Type B pancreatic cell (in vitro differentiated cells): ENCODE measurements around the gene ELOA. TPM values are rescaled to one million over a fixed set of nuclear protein-coding genes. Genes with fewer than 3 reads are reported as not detected.

ENCODE experiments used
- DNase-seq: peaks from one replicate; pipeline ENCODE4 v3.0.0; 2021; ENCODE audit warnings: mixed read lengths; ENCODE audit not compliant: unreplicated experiment; ENCODE audit errors: extremely low spot score
- H3K27ac Mint-ChIP-seq: 2 replicates; pipeline ENCODE4 v1.8.0; 2021; ENCODE audit warnings: mild to moderate bottlenecking, mixed read lengths
- H3K27me3 Mint-ChIP-seq: 2 replicates; pipeline ENCODE4 v1.8.0; 2021; ENCODE audit warnings: mixed read lengths
- H3K36me3 Mint-ChIP-seq: 2 replicates; pipeline ENCODE4 v1.8.0; 2021; ENCODE audit warnings: mixed read lengths
- H3K4me1 Mint-ChIP-seq: one replicate; pipeline ENCODE4 v1.8.0; 2021; ENCODE audit warnings: mixed read lengths; ENCODE audit not compliant: unreplicated experiment
- H3K4me3 Mint-ChIP-seq: 2 replicates; pipeline ENCODE4 v1.8.0; 2021; ENCODE audit warnings: mild to moderate bottlenecking, mixed read lengths
- H3K9me3 Mint-ChIP-seq: 2 replicates; pipeline ENCODE4 v1.8.0; 2021; ENCODE audit warnings: mixed read lengths
- CTCF ChIP-seq: fragments of 200-600 bp; sonication (generic); conservative IDR thresholded peaks from 2 replicates; pipeline ENCODE4 v1.5.0; 2021; ENCODE audit warnings: antibody characterized with exemption, mild to moderate bottlenecking
- total RNA-seq: library from RNA; stranded (reverse); gene quantifications from 2 replicates; pipeline ENCODE4 v1.2.1, GENCODE V29; 2021; ENCODE audit warnings: low replicate concordance

ELOA gene
- total RNA-seq, 1 donor from 2014 or later: 44.3 TPM

- no peak overlapping the region for H3K27ac Mint-ChIP-seq
- peaks cover 8% of the 10 kb centered on the region for H3K4me1 Mint-ChIP-seq
- H3K4me3 Mint-ChIP-seq: no peak overlapping the region
Observed at GRCh38 chr1:23772049-23772853, 29.0 kb downstream of the ELOA start.

GRCh38 chr1:23772854-23773242 is 29.6 kb downstream of the ELOA start:
- no peak for TF ChIP-seq CTCF
- H3K4me1 Mint-ChIP-seq: peaks cover 12% of the 10 kb centered on the region
- no peaks in the 10 kb centered on the region for H3K9me3 Mint-ChIP-seq
- H3K27ac Mint-ChIP-seq: no peak overlapping the region
- H3K36me3 Mint-ChIP-seq: no peaks in the 10 kb centered on the region
- no peak overlapping the region for H3K4me3 Mint-ChIP-seq
- no peaks in the 10 kb centered on the region for H3K27me3 Mint-ChIP-seq
- no peak for DNase-seq

More at GRCh38 chr1:23772049-23772853, 29.0 kb downstream of the ELOA start:
- Mint-ChIP-seq H3K36me3 (no peaks in the 10 kb centered on the region), H3K27me3 (no peaks in the 10 kb centered on the region), H3K9me3 (no peaks in the 10 kb centered on the region)
- TF ChIP-seq CTCF: peak; percentile 89
- peak; percentile 87 for DNase-seq

- peak overlapping the region; percentile 63 for H3K27ac Mint-ChIP-seq
- DNase-seq: no peak
Observed at GRCh38 chr1:23774174-23774880, 31.1 kb downstream of the ELOA start.

GRCh38 chr1:23776217-23776616 is 32.9 kb downstream of the ELOA start:
- Mint-ChIP-seq H3K36me3 (peaks cover 6% of the 10 kb centered on the region), H3K4me1 (peaks cover 29% of the 10 kb centered on the region), H3K27ac (no peak overlapping the region), H3K27me3 (no peaks in the 10 kb centered on the region), H3K4me3 (peak overlapping the region; percentile 17), H3K9me3 (no peaks in the 10 kb centered on the region)
- DNase-seq: no peak
- TF ChIP-seq CTCF: no peak

More at GRCh38 chr1:23774174-23774880, 31.1 kb downstream of the ELOA start:
- H3K36me3 Mint-ChIP-seq: no peaks in the 10 kb centered on the region
- no peak for TF ChIP-seq CTCF
- H3K9me3 Mint-ChIP-seq: no peaks in the 10 kb centered on the region
- H3K27me3 Mint-ChIP-seq: no peaks in the 10 kb centered on the region
- peaks cover 18% of the 10 kb centered on the region for H3K4me1 Mint-ChIP-seq
- no peak overlapping the region for H3K4me3 Mint-ChIP-seq

- Mint-ChIP-seq H3K27ac (peak within 1 kb of the TSS; percentile 100), H3K4me3 (peak within 1 kb of the TSS; percentile 99), H3K9me3 (no peaks in the 10 kb centered on the region), H3K27me3 (no peaks in the 10 kb centered on the region), H3K36me3 (peaks cover 10% of the 10 kb centered on the region), H3K4me1 (peaks cover 29% of the 10 kb centered on the region)
- no peak for TF ChIP-seq CTCF
- DNase-seq: peak; percentile 87
Observed at GRCh38 chr1:23777979-23778814, 34.9 kb downstream of the ELOA start, which contains the start of gene PITHD1. Gene PITHD1 (plus strand): TSS chr1:23778418. CDS start chr1:23778516, 98 bp downstream.
